ENCODE measurements around the gene UBE3D. TPM values are rescaled to one million over a fixed set of nuclear protein-coding genes. Genes with fewer than 3 reads are reported as not detected.

Gene UBE3D
- total RNA-seq, 4 donors from 2014 or later = 4.9 to 12.1 (median 10.0) TPM

GRCh38 chr6:82951935-82952334 lies 113.7 kb downstream of the UBE3D start:
- no peak for TF ChIP-seq CTCF (IDR thresholded peaks at IDR 0.05; ENCODE audit: low read depth)

- no peak for TF ChIP-seq CTCF (IDR thresholded peaks at IDR 0.05; ENCODE audit: low read depth)
Observed at GRCh38 chr6:82951389-82951788, 114.3 kb downstream of the UBE3D start.

- TF ChIP-seq CTCF (IDR thresholded peaks at IDR 0.05; ENCODE audit: low read depth) = no peak
Observed at GRCh38 chr6:82924799-82925535, 140.7 kb downstream of the UBE3D start.

- TF ChIP-seq CTCF (IDR thresholded peaks at IDR 0.05; ENCODE audit: low read depth) = no peak
Observed at GRCh38 chr6:82921258-82921657, 144.4 kb downstream of the UBE3D start.

- no peak for TF ChIP-seq CTCF (IDR thresholded peaks at IDR 0.05; ENCODE audit: low read depth)
Observed at GRCh38 chr6:82917346-82918064, 148.1 kb downstream of the UBE3D start.

- TF ChIP-seq CTCF (IDR thresholded peaks at IDR 0.05; ENCODE audit: low read depth) = no peak
Observed at GRCh38 chr6:82915666-82916065, 150.0 kb downstream of the UBE3D start.

GRCh38 chr6:82914511-82914910 lies 151.1 kb downstream of the UBE3D start:
- no peak for TF ChIP-seq CTCF (IDR thresholded peaks at IDR 0.05; ENCODE audit: low read depth)
